SK-N-MC (cell line): ENCODE data around the gene KRABD2.

Experiments
- DNase-seq: peaks from one replicate; pipeline ENCODE4 v3.0.0-alpha.2; 2011; ENCODE audit warnings: low read depth, low spot score
- H3K27ac ChIP-seq: fragments of 200-600 bp; sonication (generic); 2 replicates; pipeline ENCODE4 v1.5.1; 2016; ENCODE audit warnings: mixed run types
- H3K36me3 ChIP-seq: fragments of 200-600 bp; sonication (generic); 2 replicates; pipeline ENCODE4 v1.6.1; 2017; ENCODE audit warnings: antibody characterized with exemption, low read length, mixed read lengths; ENCODE audit not compliant: insufficient read depth
- H3K4me3 ChIP-seq: fragments of 200-600 bp; sonication (generic); 2 replicates; pipeline ENCODE4 v1.5.1; 2016
- H3K9ac ChIP-seq: fragments of 200-600 bp; sonication (generic); 2 replicates; pipeline ENCODE4 v1.8.0; 2017; ENCODE audit warnings: mixed run types, mixed read lengths; ENCODE audit not compliant: insufficient read length
- H3K9me3 ChIP-seq: fragments of 200-600 bp; sonication (generic); 2 replicates; pipeline ENCODE4 v1.6.1; 2017; ENCODE audit warnings: low read depth, mild to moderate bottlenecking, antibody characterized with exemption, low read length, moderate library complexity, mixed read lengths
- EZH2 ChIP-seq: fragments of 200-600 bp; sonication (generic); IDR thresholded peaks from one replicate; pipeline ENCODE4 v1.6.1; 2017; ENCODE audit warnings: antibody characterized with exemption
- FOXP2 ChIP-seq: optimal IDR thresholded peaks from 2 replicates; pipeline ENCODE3; 2011; ENCODE audit warnings: mild to moderate bottlenecking, moderate library complexity; ENCODE audit not compliant: insufficient read depth; ENCODE audit errors: extremely low read length, control extremely low read depth
- POLR2AphosphoS5 ChIP-seq: IDR thresholded peaks from 2 replicates; pipeline ENCODE4 v1.6.1; 2012; ENCODE audit warnings: mild to moderate bottlenecking, low read depth, low read length, borderline replicate concordance

The KRABD2 gene

DNA sequence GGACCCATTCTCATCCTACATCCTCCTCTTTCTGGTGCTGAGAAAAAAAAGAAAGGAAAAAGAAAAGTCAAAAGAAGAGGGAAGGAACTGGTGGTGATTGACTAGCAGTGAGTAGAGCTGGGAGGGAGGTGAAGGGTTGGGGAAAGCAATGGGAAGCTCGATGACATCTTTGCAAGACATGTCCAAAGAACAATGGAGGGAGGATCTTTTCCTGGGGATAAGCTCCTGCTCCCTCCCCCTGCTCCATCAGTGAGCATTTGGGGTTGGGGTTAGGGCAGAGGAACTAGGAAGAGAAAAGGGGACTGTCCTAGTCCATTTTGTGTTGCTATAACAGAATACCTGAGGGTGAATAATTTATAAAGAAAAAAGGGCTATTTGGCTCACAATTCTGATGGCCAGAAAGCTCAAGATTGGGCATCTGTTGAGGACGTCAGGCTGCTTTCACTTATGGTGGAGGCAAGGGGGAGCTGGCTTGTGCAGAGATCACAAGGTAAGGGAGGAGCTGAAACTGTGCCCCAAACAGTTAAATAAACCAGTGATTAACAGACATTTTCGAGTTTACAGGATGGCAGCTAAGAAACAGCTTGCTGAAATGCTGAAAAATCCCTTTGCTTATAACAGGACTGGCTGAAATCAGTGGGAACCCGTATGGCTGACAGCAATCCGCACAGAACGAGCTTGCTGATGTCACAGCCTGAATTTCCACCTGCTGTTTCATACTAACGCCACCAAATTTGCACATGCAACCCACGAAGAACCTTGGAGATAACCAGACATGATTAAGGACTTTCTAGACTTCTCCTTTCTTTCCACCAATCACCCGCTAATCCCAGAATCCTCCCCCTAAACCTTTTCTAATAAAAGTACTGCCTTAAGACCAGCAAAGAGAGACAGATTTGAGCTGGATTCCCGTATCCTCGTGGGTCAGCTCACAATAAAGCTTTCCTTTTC is 38.4 kb downstream of the KRABD2 start:
- no peak for TF ChIP-seq EZH2
- no peak for TF ChIP-seq FOXP2
- TF ChIP-seq POLR2AphosphoS5: no peak
- Histone ChIP-seq H3K36me3 (no peaks in the 10 kb centered on the region), H3K4me3 (no peak overlapping the region), H3K9me3 (no peaks in the 10 kb centered on the region), H3K9ac (no peak overlapping the region), H3K27ac (no peak overlapping the region)
- no peak for DNase-seq

DNA sequence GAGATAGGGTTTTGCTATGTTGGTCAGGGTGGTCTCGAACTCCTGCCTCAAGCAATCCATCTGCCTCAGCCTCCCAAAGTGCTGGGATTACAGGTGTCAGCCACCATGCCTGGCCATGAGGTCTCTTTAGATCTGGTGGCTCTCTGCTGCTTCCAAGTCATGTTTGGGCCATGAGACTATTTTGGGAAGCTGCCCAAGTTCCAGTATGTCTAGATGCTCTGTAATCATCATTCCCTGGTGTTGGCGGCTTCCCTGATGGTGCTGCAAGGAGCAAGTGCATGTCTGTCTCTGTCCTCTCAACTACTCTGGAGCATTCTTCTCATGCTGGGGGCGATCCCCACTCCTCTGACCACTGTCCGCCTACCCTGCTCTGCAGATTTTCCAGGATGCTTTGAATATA is 43.2 kb downstream of the KRABD2 start:
- Histone ChIP-seq H3K9ac (no peak overlapping the region), H3K4me3 (no peak overlapping the region), H3K9me3 (no peaks in the 10 kb centered on the region), H3K27ac (no peak overlapping the region), H3K36me3 (no peaks in the 10 kb centered on the region)
- no peak for TF ChIP-seq EZH2
- TF ChIP-seq POLR2AphosphoS5: no peak
- TF ChIP-seq FOXP2: no peak
- DNase-seq: no peak

DNA sequence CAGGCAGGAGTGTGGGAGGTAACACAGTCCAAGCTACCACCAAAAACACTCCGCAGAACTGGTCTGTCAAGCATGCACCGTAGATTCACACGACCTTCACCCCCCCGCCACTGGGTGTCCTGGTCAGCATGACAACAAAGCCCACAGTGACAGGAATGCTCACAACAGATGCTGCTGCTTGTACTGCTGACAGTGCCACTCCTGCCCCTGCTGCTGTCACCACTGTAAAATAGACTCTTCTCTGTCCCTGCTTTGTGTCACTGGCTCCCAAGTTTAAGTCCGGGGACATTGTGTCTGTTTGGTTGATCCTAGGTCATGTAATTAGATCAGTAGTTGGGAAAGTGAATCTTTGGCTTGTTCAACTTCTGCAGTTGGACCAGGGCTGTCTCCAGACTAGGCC is 43.8 kb downstream of the KRABD2 start:
- Histone ChIP-seq H3K4me3 (no peak overlapping the region), H3K27ac (no peak overlapping the region)

DNA sequence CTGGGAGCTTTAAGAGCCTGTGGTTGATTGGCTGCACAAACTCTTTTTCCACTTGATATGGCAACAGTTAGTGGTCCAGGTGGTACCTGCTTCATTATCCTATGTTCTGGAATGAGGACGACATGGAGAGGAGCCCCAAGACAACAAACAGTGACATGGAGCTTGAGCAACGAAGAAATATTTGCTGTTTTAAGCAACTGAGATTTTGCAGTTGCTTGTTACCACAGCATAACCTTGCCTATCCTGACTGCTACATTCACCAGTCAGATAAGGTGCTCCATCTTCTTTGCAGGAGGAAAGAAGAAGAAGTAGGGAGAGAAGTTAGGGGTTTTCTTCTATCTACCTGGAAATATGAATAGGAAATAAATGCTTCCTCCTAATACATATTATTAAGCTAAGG is 44.4 kb downstream of the KRABD2 start:
- H3K9ac ChIP-seq: no peak overlapping the region
- TF ChIP-seq EZH2 (no peak), POLR2AphosphoS5 (no peak), FOXP2 (no peak)
- no peaks in the 10 kb centered on the region for H3K9me3 ChIP-seq
- no peak for DNase-seq
- H3K36me3 ChIP-seq: no peaks in the 10 kb centered on the region
- H3K27ac ChIP-seq: no peak overlapping the region
- no peak overlapping the region for H3K4me3 ChIP-seq

More for the DNA sequence above, 43.8 kb downstream of the KRABD2 start:
- no peaks in the 10 kb centered on the region for H3K36me3 ChIP-seq
- no peak for TF ChIP-seq POLR2AphosphoS5
- no peak for TF ChIP-seq FOXP2
- no peak for TF ChIP-seq EZH2
- DNase-seq: no peak
- H3K9me3 ChIP-seq: no peaks in the 10 kb centered on the region
- H3K9ac ChIP-seq: no peak overlapping the region

DNA sequence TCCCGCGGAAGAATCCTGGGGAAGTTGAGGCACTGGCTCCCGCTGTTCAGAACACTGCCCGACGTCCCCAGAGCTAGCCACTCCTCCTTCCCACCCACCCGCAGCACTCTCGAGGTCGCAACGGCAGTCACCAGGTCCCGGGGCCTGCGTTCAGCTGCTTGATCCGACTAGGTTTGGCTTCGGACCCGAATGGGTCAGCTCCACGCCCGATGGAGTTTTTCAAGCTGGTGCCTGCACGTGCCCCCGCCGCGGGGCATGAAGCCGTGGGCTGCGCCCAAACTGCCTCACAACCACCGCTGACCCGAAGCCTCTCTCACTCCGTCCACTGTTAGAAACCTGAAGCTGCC is 49.2 kb downstream of the KRABD2 start:
- H3K9ac ChIP-seq: no peak overlapping the region
- no peak for DNase-seq
- H3K27ac ChIP-seq: no peak overlapping the region
- TF ChIP-seq FOXP2 (no peak), POLR2AphosphoS5 (no peak), EZH2 (no peak)
- H3K9me3 ChIP-seq: no peaks in the 10 kb centered on the region
- no peaks in the 10 kb centered on the region for H3K36me3 ChIP-seq
- no peak overlapping the region for H3K4me3 ChIP-seq
